ENCODE results near the gene RFX4. TPM values are rescaled to one million over a fixed set of nuclear protein-coding genes. Genes with fewer than 3 reads are reported as not detected.
A peak's percentile ranks its signal among the peaks of the same experiment; 100 is the strongest.

RFX4 gene
- total RNA-seq, 8 experiments from 2014 or later = 0.20 to 78.4 (median 16.8) TPM

GRCh38 chr12:106801830-106802533, 219.2 kb downstream of the RFX4 start:
- Histone ChIP-seq H3K4me1 (replicated peaks in 1 of 2) (no peaks in the 10 kb centered on the region), H3K27ac (no peak overlapping the region), H3K4me3 (no peak overlapping the region)
- in situ Hi-C loops (cut with MboI; ENCODE audit: low pct_unique_long_range_greater_than_20kb in 2 of 9, low sequenced_read_pairs in 9 of 9, unreplicated experiment in 9 of 9) = no loop called here
- ATAC-seq (replicated peaks in 6 of 8) = peak in 1 of 8 experiments; percentile 39
- 59 to 100% (median 94%) methylated on average over 1 to 4 of the region's 4 CpGs; no CpG with 5 or more reads in 2 of the 10 experiments for WGBS, 10 experiments

- 45 to 100% (median 77%) methylated on average over 1 to 3 of the region's 3 CpGs for WGBS, 10 experiments
- no peak for ATAC-seq (replicated peaks in 6 of 8)
- Histone ChIP-seq H3K4me3 (no peak overlapping the region), H3K27ac (no peak overlapping the region), H3K4me1 (replicated peaks in 1 of 2) (no peaks in the 10 kb centered on the region)
- in situ Hi-C loops (cut with MboI; ENCODE audit: low pct_unique_long_range_greater_than_20kb in 2 of 9, low sequenced_read_pairs in 9 of 9, unreplicated experiment in 9 of 9) = no loop called here
Observed at GRCh38 chr12:106804668-106805067, 221.9 kb downstream of the RFX4 start.

Other genes with a start within 250 kb of the RFX4 start
- 10 to 100 TPM in 5 of 8 experiments, 1 to 10 TPM in 3; 6.8 to 19.4 (median 13.2) TPM for gene POLR3B, start 225.3 kb upstream of the RFX4 start, total RNA-seq
- gene RIC8B, start 191.7 kb downstream of the RFX4 start, total RNA-seq = 10 to 100 TPM in 7 of 8 experiments, 1 to 10 TPM in 1; 8.3 to 27.8 (median 18.3) TPM